A549 (cell line): ENCODE measurements around the gene MOCOS.

Experiments
- BHLHE40 ChIP-seq: IDR thresholded peaks from 2 replicates; pipeline ENCODE4 v1.6.1; 2012; ENCODE audit warnings: low read depth, low read length, inconsistent platforms
- CTCF ChIP-seq: fragments of >200 bp; sonication (Bioruptor Twin); formaldehyde crosslinking; IDR thresholded peaks from 3 replicates; pipeline ENCODE4 v1.5.1; 2016
- EP300 ChIP-seq, 2 experiments: fragments of >200 bp; sonication (Bioruptor Twin); formaldehyde crosslinking; IDR thresholded peaks; 2 replicates in 1 of 2; 3 replicates in 1 of 2; pipeline ENCODE4 v1.6.1; 2016 to 2017
- MAX ChIP-seq: IDR thresholded peaks from 2 replicates; pipeline ENCODE4 v1.6.1; 2012
- RAD21 ChIP-seq, 2 experiments: fragments of >200 bp in 1 of 2; sonication (Bioruptor Twin) in 1 of 2; formaldehyde crosslinking in 1 of 2; IDR thresholded peaks in 1 of 2; conservative IDR thresholded peaks in 1 of 2; 2 replicates in 1 of 2; 3 replicates in 1 of 2; pipeline ENCODE4 v1.6.1; 2012 to 2018; ENCODE audit warnings: inconsistent platforms in 1 of 2
- RCOR1 ChIP-seq: fragments of 150-350 bp; IDR thresholded peaks from 2 replicates; pipeline ENCODE4 v1.6.1; 2014; ENCODE audit warnings: antibody characterized with exemption, low read length, low read depth
- RFX5 ChIP-seq: fragments of 450-650 bp; IDR thresholded peaks from 2 replicates; pipeline ENCODE4 v1.7.1; 2014; ENCODE audit warnings: antibody characterized with exemption, mild to moderate bottlenecking, moderate library complexity
- ZFP36 ChIP-seq: fragments of 450-650 bp; IDR thresholded peaks from 2 replicates; pipeline ENCODE4 v1.6.1; 2014; ENCODE audit warnings: borderline replicate concordance; ENCODE audit not compliant: partially characterized antibody

- TF ChIP-seq BHLHE40, result no peak
- TF ChIP-seq RAD21 (conservative IDR thresholded peaks at IDR 0.05 in 1 of 2, IDR thresholded peaks at IDR 0.05 in 1 of 2), result no peak
- TF ChIP-seq RCOR1, result no peak
- no peak for TF ChIP-seq EP300 (IDR thresholded peaks at IDR 0.05)
- TF ChIP-seq CTCF, result no peak
- no peak for TF ChIP-seq ZFP36
- no peak for TF ChIP-seq RFX5
- TF ChIP-seq MAX, result no peak
Measured at GRCh38 chr18:36153203-36153602, 34.1 kb upstream of the MOCOS start.
